Stimulated activated CD4-positive, alpha-beta T cell treated with anti-CD3 and anti-CD28 coated beads, Interleukin-1b, Interleukin-23, amount 100 ng/mL, for 48 hours (primary cell): ENCODE data around the gene ISOC1.

Source experiments
- DNase-seq: peaks from one replicate; pipeline ENCODE4 v3.0.0-alpha.2; 2020

The ISOC1 gene

GRCh38 chr5:129094087-129094923, at the start of gene ISOC1:
Gene ISOC1, plus strand, starts transcription at chr5:129094749. Its CDS starts 18 bp downstream, at chr5:129094767.
- peak; percentile 90 for DNase-seq

GRCh38 chr5:129046151-129046550, 48.4 kb upstream of the ISOC1 start:
- DNase-seq = no peak

- DNase-seq = no peak
Observed at GRCh38 chr5:129048509-129048908, 46.0 kb upstream of the ISOC1 start.

GRCh38 chr5:129049126-129049799, 45.3 kb upstream of the ISOC1 start:
- DNase-seq = no peak

- no peak for DNase-seq
Observed at GRCh38 chr5:129051283-129051682, 43.3 kb upstream of the ISOC1 start.

- no peak for DNase-seq
Observed at GRCh38 chr5:129053438-129053837, 41.1 kb upstream of the ISOC1 start.

GRCh38 chr5:129057329-129057728, 37.2 kb upstream of the ISOC1 start:
- no peak for DNase-seq

- DNase-seq = no peak
Observed at GRCh38 chr5:129061849-129062248, 32.7 kb upstream of the ISOC1 start.

GRCh38 chr5:129063483-129064113, 31.0 kb upstream of the ISOC1 start:
- DNase-seq = no peak

GRCh38 chr5:129065721-129066120, 28.8 kb upstream of the ISOC1 start:
- DNase-seq = no peak

- DNase-seq = no peak
Observed at GRCh38 chr5:129067745-129068144, 26.8 kb upstream of the ISOC1 start.

GRCh38 chr5:129069292-129069691, 25.3 kb upstream of the ISOC1 start:
- DNase-seq = no peak

GRCh38 chr5:129073111-129073510, 21.4 kb upstream of the ISOC1 start:
- DNase-seq = no peak

GRCh38 chr5:129074903-129075302, 19.6 kb upstream of the ISOC1 start:
- no peak for DNase-seq

- DNase-seq = no peak
Observed at GRCh38 chr5:129077433-129078075, 17.0 kb upstream of the ISOC1 start.

GRCh38 chr5:129078247-129078646, 16.3 kb upstream of the ISOC1 start:
- DNase-seq = no peak

GRCh38 chr5:129078660-129079059, 15.9 kb upstream of the ISOC1 start:
- DNase-seq = no peak

- no peak for DNase-seq
Observed at GRCh38 chr5:129079496-129079895, 15.1 kb upstream of the ISOC1 start.

- DNase-seq = no peak
Observed at GRCh38 chr5:129080766-129081165, 13.8 kb upstream of the ISOC1 start.

- DNase-seq = no peak
Observed at GRCh38 chr5:129082225-129083136, 12.1 kb upstream of the ISOC1 start.

GRCh38 chr5:129094924-129095899, 663 bp downstream of the ISOC1 start:
- peak; percentile 22 for DNase-seq
